Upper lobe of left lung (tissue), 4 donors: ENCODE results near the gene GMPPA.

Source experiments
- POLR2A ChIP-seq, 4 donors: fragments of 450-650 bp; IDR thresholded peaks; one replicate each; pipeline ENCODE4 v1.5.1; 2016 to 2017; ENCODE audit warnings: antibody characterized with exemption in 4 of 4, mild to moderate bottlenecking in 2 of 4
- TF ChIP-seq, protein P1 (sequence below), 6 experiments: fragments of 450-650 bp in 4 of 6; fragments of 200-600 bp in 2 of 6; sonication (generic) in 2 of 6; IDR thresholded peaks; one replicate each; pipeline ENCODE4 v1.5.1; 2016 to 2019; ENCODE audit warnings: antibody characterized with exemption in 6 of 6

DNA sequence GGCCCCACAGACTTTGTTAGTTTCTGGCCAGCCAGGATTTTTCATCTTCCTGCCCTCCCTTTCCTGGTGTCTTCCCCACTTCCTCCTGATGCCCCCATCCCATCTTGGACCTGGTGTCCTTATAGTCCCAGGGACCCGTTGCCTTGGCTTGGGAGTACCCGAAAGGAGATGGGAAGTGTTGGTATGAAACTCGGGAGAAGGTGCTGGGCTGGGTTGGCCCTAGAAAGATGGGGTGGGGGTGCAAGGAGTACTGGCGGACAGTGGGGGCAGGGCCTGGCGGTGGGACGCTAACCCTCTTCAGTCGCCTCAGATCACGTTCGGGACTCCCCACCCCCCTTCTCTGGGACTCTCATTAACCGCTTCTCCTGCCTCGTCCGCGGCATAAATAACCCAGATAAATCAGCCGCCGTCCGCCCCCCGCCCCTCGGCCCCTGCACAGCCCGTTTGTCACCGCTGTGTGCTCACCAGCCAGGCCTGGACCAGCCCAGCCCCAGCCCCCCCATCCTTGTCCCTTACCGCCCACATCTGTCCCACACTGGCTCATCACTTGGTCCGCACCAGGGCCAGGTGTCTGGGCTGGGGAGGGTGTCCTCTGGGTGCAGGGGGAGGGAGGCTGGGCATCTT lies 11.9 kb downstream of the GMPPA start:
- TF ChIP-seq, protein P1, sequence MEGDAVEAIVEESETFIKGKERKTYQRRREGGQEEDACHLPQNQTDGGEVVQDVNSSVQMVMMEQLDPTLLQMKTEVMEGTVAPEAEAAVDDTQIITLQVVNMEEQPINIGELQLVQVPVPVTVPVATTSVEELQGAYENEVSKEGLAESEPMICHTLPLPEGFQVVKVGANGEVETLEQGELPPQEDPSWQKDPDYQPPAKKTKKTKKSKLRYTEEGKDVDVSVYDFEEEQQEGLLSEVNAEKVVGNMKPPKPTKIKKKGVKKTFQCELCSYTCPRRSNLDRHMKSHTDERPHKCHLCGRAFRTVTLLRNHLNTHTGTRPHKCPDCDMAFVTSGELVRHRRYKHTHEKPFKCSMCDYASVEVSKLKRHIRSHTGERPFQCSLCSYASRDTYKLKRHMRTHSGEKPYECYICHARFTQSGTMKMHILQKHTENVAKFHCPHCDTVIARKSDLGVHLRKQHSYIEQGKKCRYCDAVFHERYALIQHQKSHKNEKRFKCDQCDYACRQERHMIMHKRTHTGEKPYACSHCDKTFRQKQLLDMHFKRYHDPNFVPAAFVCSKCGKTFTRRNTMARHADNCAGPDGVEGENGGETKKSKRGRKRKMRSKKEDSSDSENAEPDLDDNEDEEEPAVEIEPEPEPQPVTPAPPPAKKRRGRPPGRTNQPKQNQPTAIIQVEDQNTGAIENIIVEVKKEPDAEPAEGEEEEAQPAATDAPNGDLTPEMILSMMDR (IDR thresholded peaks at IDR 0.05): no peak
- TF ChIP-seq POLR2A (IDR thresholded peaks at IDR 0.05): no peak
